ENCODE measurements around the gene GCH1. TPM values are rescaled to one million over a fixed set of nuclear protein-coding genes. Genes with fewer than 3 reads are reported as not detected.

GCH1 gene
- total RNA-seq, 1 donor from 2014 or later = 11.2 TPM

DNA sequence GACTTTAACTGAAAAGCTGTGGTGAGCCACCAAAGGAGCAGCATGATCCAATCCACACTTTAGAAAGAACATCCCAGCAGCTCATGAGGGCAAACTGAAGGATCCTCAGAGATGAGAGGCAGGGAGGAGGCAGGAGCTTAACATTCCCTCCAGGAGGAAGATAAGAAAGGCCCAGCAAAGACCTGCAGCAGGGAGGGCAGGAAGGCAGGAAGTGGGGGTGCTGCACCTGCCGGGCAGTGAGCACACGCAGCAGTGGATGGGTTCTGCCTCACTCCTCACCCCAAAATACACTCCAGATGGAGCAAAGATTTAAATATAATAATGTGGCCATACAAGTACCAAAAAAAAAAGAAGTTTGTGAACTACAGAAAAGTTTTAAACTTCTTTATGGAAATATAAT lies 48.4 kb downstream of the GCH1 start:
- Mint-ChIP-seq H3K4me3 (ENCODE audit: unreplicated experiment) (no peak overlapping the region), H3K27me3 (ENCODE audit: unreplicated experiment) (no peaks in the 10 kb centered on the region), H3K27ac (ENCODE audit: unreplicated experiment) (no peak overlapping the region), H3K36me3 (ENCODE audit: low read depth, unreplicated experiment) (no peaks in the 10 kb centered on the region), H3K9me3 (ENCODE audit: unreplicated experiment) (no peaks in the 10 kb centered on the region), H3K4me1 (ENCODE audit: unreplicated experiment) (peaks cover 17% of the 10 kb centered on the region)
- DNase-seq (ENCODE audit: low spot score) = no peak
- TF ChIP-seq, protein P1, sequence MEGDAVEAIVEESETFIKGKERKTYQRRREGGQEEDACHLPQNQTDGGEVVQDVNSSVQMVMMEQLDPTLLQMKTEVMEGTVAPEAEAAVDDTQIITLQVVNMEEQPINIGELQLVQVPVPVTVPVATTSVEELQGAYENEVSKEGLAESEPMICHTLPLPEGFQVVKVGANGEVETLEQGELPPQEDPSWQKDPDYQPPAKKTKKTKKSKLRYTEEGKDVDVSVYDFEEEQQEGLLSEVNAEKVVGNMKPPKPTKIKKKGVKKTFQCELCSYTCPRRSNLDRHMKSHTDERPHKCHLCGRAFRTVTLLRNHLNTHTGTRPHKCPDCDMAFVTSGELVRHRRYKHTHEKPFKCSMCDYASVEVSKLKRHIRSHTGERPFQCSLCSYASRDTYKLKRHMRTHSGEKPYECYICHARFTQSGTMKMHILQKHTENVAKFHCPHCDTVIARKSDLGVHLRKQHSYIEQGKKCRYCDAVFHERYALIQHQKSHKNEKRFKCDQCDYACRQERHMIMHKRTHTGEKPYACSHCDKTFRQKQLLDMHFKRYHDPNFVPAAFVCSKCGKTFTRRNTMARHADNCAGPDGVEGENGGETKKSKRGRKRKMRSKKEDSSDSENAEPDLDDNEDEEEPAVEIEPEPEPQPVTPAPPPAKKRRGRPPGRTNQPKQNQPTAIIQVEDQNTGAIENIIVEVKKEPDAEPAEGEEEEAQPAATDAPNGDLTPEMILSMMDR (IDR thresholded peaks at IDR 0.05; ENCODE audit: unreplicated experiment) = no peak

GRCh38 chr14:54853339-54853738 lies 49.3 kb downstream of the GCH1 start:
- no peak overlapping the region for H3K4me3 Mint-ChIP-seq (ENCODE audit: unreplicated experiment)
- no peaks in the 10 kb centered on the region for H3K36me3 Mint-ChIP-seq (ENCODE audit: low read depth, unreplicated experiment)
- no peaks in the 10 kb centered on the region for H3K9me3 Mint-ChIP-seq (ENCODE audit: unreplicated experiment)
- no peak overlapping the region for H3K27ac Mint-ChIP-seq (ENCODE audit: unreplicated experiment)
- H3K4me1 Mint-ChIP-seq (ENCODE audit: unreplicated experiment) = peaks cover 11% of the 10 kb centered on the region
- DNase-seq (ENCODE audit: low spot score) = no peak
- H3K27me3 Mint-ChIP-seq (ENCODE audit: unreplicated experiment) = no peaks in the 10 kb centered on the region
- TF ChIP-seq, protein P1 (IDR thresholded peaks at IDR 0.05; ENCODE audit: unreplicated experiment) = no peak

DNA sequence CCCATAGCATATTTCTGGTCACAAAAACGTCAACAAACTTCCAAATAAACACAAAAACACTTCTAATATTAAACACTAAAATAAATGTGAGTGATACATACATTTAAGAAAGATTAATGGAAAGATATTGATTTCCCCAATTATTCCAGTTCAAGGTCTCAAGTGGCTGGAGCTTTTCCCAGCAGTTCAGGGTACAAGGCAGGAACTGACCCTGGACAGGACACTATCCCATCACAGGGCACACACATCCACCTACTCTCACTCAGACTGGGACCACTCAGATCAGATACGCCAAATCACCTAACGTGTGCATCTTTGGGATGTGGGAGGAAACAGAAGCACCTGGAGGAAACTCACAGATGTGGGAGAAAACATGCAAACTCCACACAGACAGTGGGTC lies 50.4 kb downstream of the GCH1 start:
- no peak for DNase-seq (ENCODE audit: low spot score)
- Mint-ChIP-seq H3K4me3 (ENCODE audit: unreplicated experiment) (no peak overlapping the region), H3K27ac (ENCODE audit: unreplicated experiment) (no peak overlapping the region), H3K4me1 (ENCODE audit: unreplicated experiment) (peaks cover 4% of the 10 kb centered on the region), H3K9me3 (ENCODE audit: unreplicated experiment) (no peaks in the 10 kb centered on the region), H3K27me3 (ENCODE audit: unreplicated experiment) (no peaks in the 10 kb centered on the region), H3K36me3 (ENCODE audit: low read depth, unreplicated experiment) (no peaks in the 10 kb centered on the region)
- TF ChIP-seq, protein P1 (IDR thresholded peaks at IDR 0.05; ENCODE audit: unreplicated experiment) = no peak

- TF ChIP-seq, protein P1 (IDR thresholded peaks at IDR 0.05; ENCODE audit: unreplicated experiment) = no peak
- no peak for DNase-seq (ENCODE audit: low spot score)
- Mint-ChIP-seq H3K36me3 (ENCODE audit: low read depth, unreplicated experiment) (peaks cover 3% of the 10 kb centered on the region), H3K4me1 (ENCODE audit: unreplicated experiment) (no peaks in the 10 kb centered on the region), H3K9me3 (ENCODE audit: unreplicated experiment) (no peaks in the 10 kb centered on the region), H3K4me3 (ENCODE audit: unreplicated experiment) (no peak overlapping the region), H3K27me3 (ENCODE audit: unreplicated experiment) (no peaks in the 10 kb centered on the region), H3K27ac (ENCODE audit: unreplicated experiment) (no peak overlapping the region)
These were observed 53.7 kb downstream of the GCH1 start for GRCh38 chr14:54848910-54849309.

- no peak overlapping the region for H3K27ac Mint-ChIP-seq (ENCODE audit: unreplicated experiment)
- DNase-seq (ENCODE audit: low spot score) = no peak
- no peaks in the 10 kb centered on the region for H3K27me3 Mint-ChIP-seq (ENCODE audit: unreplicated experiment)
- no peaks in the 10 kb centered on the region for H3K9me3 Mint-ChIP-seq (ENCODE audit: unreplicated experiment)
- TF ChIP-seq, protein P1 (IDR thresholded peaks at IDR 0.05; ENCODE audit: unreplicated experiment) = no peak
- no peaks in the 10 kb centered on the region for H3K4me1 Mint-ChIP-seq (ENCODE audit: unreplicated experiment)
- peaks cover 7% of the 10 kb centered on the region for H3K36me3 Mint-ChIP-seq (ENCODE audit: low read depth, unreplicated experiment)
- H3K4me3 Mint-ChIP-seq (ENCODE audit: unreplicated experiment) = no peak overlapping the region
These were observed 57.0 kb downstream of the GCH1 start for GRCh38 chr14:54845641-54846040.

Data from endothelial cell (in vitro differentiated cells).